K562 treated with DMSO at 1 percent for 24 hours (cell line): ENCODE data around the gene DHRS1. TPM values are rescaled to one million over a fixed set of nuclear protein-coding genes. Genes with fewer than 3 reads are reported as not detected.

Experiments
- total RNA-seq: library from RNA; unstranded; fragments of 300-600 nt; gene quantifications from 2 replicates; pipeline ENCODE4 v1.2.3, GENCODE V29; 2022; ENCODE audit warnings: low read depth; ENCODE audit not compliant: insufficient read depth

Gene DHRS1
- total RNA-seq, result 41.0 and 43.3 TPM in 2 replicates

GRCh38 chr14:24299255-24300191 is at the start of gene DHRS1, which contains the start of gene NOP9:
TSS of gene DHRS1 (minus strand) at chr14:24299780. CDS start at chr14:24299106, 674 bp downstream.
TSS of gene NOP9 (plus strand) at chr14:24299850. CDS start at chr14:24299955, 105 bp downstream.

GRCh38 chr14:24339284-24340151 is 39.9 kb upstream of the DHRS1 start, which contains the start of gene RIPK3:
TSS of gene RIPK3 (minus strand) at chr14:24339991. CDS start at chr14:24339826, 165 bp downstream.

GRCh38 chr14:24334431-24335291 is 35.1 kb upstream of the DHRS1 start, which contains the start of gene ADCY4:
TSS of gene ADCY4 (minus strand) at chr14:24335071. CDS start at chr14:24334652, 419 bp downstream.

GRCh38 chr14:24310646-24311604 is 11.3 kb upstream of the DHRS1 start, which contains the start of gene LTB4R:
TSS of gene LTB4R (plus strand) at chr14:24311502. CDS start at chr14:24315652, 4,150 bp downstream.

GRCh38 chr14:24309538-24310264 is 10.1 kb upstream of the DHRS1 start, which contains the start of gene LTB4R2:
TSS of gene LTB4R2 (plus strand) at chr14:24310140. CDS start at chr14:24310665, 525 bp downstream.

GRCh38 chr14:24307575-24308341 is 8.2 kb upstream of the DHRS1 start, which contains the start of gene CIDEB:
TSS of gene CIDEB (minus strand) at chr14:24307977. CDS start at chr14:24307858, 119 bp downstream.

GRCh38 chr14:24271134-24271833 is 28.3 kb downstream of the DHRS1 start, which contains the start of gene RABGGTA:
TSS of gene RABGGTA (minus strand) at chr14:24271597. CDS start at chr14:24271115, 482 bp downstream.

GRCh38 chr14:24262821-24263733 is 36.5 kb downstream of the DHRS1 start, which contains the start of gene TGM1:
TSS of gene TGM1 (minus strand) at chr14:24263177. CDS start at chr14:24262352, 825 bp downstream.

Other genes with a start within 250 kb of the DHRS1 start
- 0.16 TPM in 1 of 2 replicates, not detected in the other for gene CARMIL3, start 247.8 kb downstream of the DHRS1 start, total RNA-seq
- gene CPNE6, start 228.2 kb downstream of the DHRS1 start, total RNA-seq, result not detected in 2 replicates
- 150 and 160 TPM in 2 replicates for gene PCK2, start 205.5 kb downstream of the DHRS1 start, total RNA-seq
- 52.3 and 59.5 TPM in 2 replicates for gene DCAF11, start 185.0 kb downstream of the DHRS1 start, total RNA-seq
- 1.6 and 2.8 TPM in 2 replicates for gene NRL, start 184.8 kb downstream of the DHRS1 start, total RNA-seq
- gene FITM1, start 169.1 kb downstream of the DHRS1 start, total RNA-seq, result 0.50 TPM in 1 of 2 replicates, not detected in the other
- gene PSME1, start 163.6 kb downstream of the DHRS1 start, total RNA-seq, result 169 and 181 TPM in 2 replicates
- 55.6 TPM in 2 replicates for gene EMC9, start 158.2 kb downstream of the DHRS1 start, total RNA-seq
- gene PSME2, start 153.2 kb downstream of the DHRS1 start, total RNA-seq, result 119 and 129 TPM in 2 replicates
- 34.5 and 41.7 TPM in 2 replicates for gene RNF31, start 152.3 kb downstream of the DHRS1 start, total RNA-seq
- gene IRF9, start 138.5 kb downstream of the DHRS1 start, total RNA-seq, result 11.9 and 14.2 TPM in 2 replicates
- gene REC8, start 127.7 kb downstream of the DHRS1 start, total RNA-seq, result 1.7 and 2.6 TPM in 2 replicates
- 16.3 and 21.4 TPM in 2 replicates for gene IPO4, start 111.0 kb downstream of the DHRS1 start, total RNA-seq
- gene TM9SF1, start 104.3 kb downstream of the DHRS1 start, total RNA-seq, result 22.1 and 25.4 TPM in 2 replicates
- 0.96 TPM in 1 of 2 replicates, not detected in the other for gene TSSK4, start 94.1 kb downstream of the DHRS1 start, total RNA-seq
- gene CHMP4A, start 86.3 kb downstream of the DHRS1 start, total RNA-seq, result 63.2 and 63.8 TPM in 2 replicates
- gene MDP1, start 83.7 kb downstream of the DHRS1 start, total RNA-seq, result 16.9 and 17.9 TPM in 2 replicates
- gene NEDD8, start 67.4 kb downstream of the DHRS1 start, total RNA-seq, result 144 and 171 TPM in 2 replicates
- 56.8 and 59.4 TPM in 2 replicates for gene GMPR2, start 66.9 kb downstream of the DHRS1 start, total RNA-seq
- gene TINF2, start 57.2 kb downstream of the DHRS1 start, total RNA-seq, result 21.0 and 28.8 TPM in 2 replicates
- gene TGM1, start 36.6 kb downstream of the DHRS1 start, total RNA-seq, result 1.5 and 3.1 TPM in 2 replicates
- gene RABGGTA, start 28.2 kb downstream of the DHRS1 start, total RNA-seq, result 24.9 and 28.0 TPM in 2 replicates
- 9.2 and 10.5 TPM in 2 replicates for gene NOP9, start 70 bp upstream of the DHRS1 start, total RNA-seq
- not detected in 2 replicates for gene CIDEB, start 8.2 kb upstream of the DHRS1 start, total RNA-seq
- gene LTB4R2, start 10.4 kb upstream of the DHRS1 start, total RNA-seq, result 5.2 and 5.8 TPM in 2 replicates
- gene LTB4R, start 11.7 kb upstream of the DHRS1 start, total RNA-seq, result 8.1 and 11.2 TPM in 2 replicates
- gene ADCY4, start 35.3 kb upstream of the DHRS1 start, total RNA-seq, result not detected in 2 replicates
- 0.35 and 0.89 TPM in 2 replicates for gene RIPK3, start 40.2 kb upstream of the DHRS1 start, total RNA-seq
- gene NFATC4, start 68.4 kb upstream of the DHRS1 start, total RNA-seq, result 1.5 and 1.8 TPM in 2 replicates
- 1.4 and 1.6 TPM in 2 replicates for gene NYNRIN, start 99.2 kb upstream of the DHRS1 start, total RNA-seq
- gene CBLN3, start 129.9 kb upstream of the DHRS1 start, total RNA-seq, result 0.98 and 1.1 TPM in 2 replicates
- 45.0 and 48.5 TPM in 2 replicates for gene KHNYN, start 130.2 kb upstream of the DHRS1 start, total RNA-seq
- 74.3 and 80.6 TPM in 2 replicates for gene SDR39U1, start 143.0 kb upstream of the DHRS1 start, total RNA-seq
- not detected in 2 replicates for gene CMA1, start 208.5 kb upstream of the DHRS1 start, total RNA-seq